Dermis blood vessel endothelial cell (primary cell): ENCODE data around the gene THY1. TPM values are rescaled to one million over a fixed set of nuclear protein-coding genes. Genes with fewer than 3 reads are reported as not detected.
"Not testable (repeated sequence)": the region's sequence is repeated elsewhere in the genome, so short reads cannot be mapped to it uniquely, and the experiment has no call there.

Experiments
- DNase-seq: peaks from one replicate; pipeline ENCODE4 v3.0.0; 2010
- total RNA-seq: library from RNA; depleted of rRNA; stranded (reverse); fragments of >200 nt; gene quantifications from 2 replicates; pipeline ENCODE4 v1.2.3, GENCODE V29; 2014

THY1 gene
- 0.28 and 1.0 TPM in 2 replicates for total RNA-seq

GRCh38 chr11:119422809-119423508 is at the start of gene THY1:
TSS of gene THY1 (minus strand) at chr11:119423172. CDS start at chr11:119420905, 2,267 bp downstream.
- DNase-seq = no peak

DNA sequence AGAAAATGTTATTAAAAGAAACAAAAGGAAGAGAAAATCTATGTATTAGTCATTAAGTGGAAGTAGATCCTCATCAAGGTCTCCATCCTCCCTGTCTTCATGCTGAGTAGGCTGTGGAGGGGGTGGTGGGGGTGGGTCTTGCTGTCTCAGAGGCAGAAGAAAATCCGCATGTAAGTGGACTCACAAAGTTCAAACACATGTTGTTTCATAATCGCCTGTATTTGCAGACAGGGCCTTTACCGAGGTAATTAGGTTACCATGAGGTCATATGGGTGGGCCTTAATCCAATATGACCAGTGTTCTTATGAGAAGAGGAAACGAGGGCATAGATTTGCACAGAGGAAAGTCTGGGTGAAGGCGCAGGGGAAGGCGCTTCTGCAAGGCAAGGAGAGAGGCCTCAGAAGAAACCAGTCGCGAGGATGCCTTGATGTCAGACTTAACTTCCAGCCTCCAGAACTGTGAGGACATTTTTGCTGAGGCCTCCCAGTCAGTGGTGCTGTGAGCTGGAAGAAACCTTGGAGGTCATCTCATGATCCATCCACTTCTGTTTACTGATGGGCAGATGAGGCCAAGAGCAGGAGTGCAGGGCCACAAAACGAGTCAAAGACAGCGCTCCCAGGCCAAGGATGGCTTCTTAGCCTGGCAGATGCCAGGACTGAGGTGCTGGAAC is 49.3 kb upstream of the THY1 start:
- no peak for DNase-seq

DNA sequence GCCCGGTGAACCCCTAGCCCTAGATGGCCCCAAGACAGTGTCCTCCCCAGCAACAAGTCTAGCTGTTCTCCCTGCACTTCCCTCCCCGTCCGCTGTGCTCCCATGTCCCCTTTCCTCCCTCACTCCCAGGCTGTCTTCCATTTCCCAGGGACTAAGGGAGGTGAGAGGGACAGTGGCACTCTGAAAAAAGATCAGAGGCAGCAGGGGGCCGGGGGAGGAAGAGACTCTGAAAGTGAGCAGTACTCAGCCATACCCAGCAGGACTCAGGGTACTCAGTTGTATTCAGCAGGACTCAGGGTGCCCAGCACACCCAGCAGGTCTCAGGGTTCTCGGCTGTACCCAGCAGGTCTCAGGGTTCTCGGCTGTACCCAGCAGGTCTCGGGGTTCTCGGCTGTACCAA is 48.4 kb upstream of the THY1 start:
- no peak for DNase-seq

- no peak for DNase-seq
Measured at GRCh38 chr11:119470317-119471291, 47.6 kb upstream of the THY1 start.

DNA sequence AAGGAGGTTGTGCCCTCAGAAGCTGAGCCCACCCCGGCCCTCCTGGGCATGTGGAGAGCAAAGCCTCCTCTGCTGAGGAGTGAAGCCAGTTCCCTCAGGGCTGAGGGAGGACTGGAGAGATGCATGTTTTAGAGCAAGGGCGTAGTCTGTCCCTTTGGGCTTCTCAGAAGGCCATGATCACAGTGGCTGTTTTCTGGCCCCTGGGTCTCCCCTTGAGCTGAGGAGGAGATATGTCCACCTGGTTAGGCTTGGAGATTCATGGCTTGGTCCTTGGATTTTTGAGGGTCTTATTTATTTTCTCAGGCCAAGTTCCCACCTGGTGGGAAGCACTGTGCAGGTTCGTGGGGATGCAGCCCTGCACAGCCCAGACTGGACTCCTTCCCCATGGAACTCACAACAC is 46.5 kb upstream of the THY1 start:
- DNase-seq = no peak

DNA sequence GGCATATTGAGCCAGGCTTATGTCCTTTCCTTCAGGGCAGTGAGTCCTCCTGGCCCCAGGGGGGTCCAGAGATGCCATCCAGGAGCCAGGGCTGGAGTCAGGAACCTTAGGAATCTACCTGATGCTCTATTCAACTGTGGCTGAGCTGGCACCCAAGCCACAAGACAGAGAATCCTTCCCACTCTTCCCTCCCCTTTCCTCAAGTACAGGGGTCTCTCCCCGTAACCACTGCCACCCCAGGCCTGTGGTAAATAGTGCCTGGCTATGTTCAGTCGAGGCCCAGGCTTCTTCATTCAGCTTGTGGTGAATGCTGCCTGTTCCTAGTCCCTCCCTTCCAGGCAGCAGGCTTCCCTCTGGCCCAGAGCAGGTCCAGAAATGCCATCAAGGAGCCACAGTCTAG is 45.5 kb upstream of the THY1 start:
- DNase-seq = no peak

- no peak for DNase-seq
Measured at GRCh38 chr11:119461229-119461963, 38.4 kb upstream of the THY1 start.

DNA sequence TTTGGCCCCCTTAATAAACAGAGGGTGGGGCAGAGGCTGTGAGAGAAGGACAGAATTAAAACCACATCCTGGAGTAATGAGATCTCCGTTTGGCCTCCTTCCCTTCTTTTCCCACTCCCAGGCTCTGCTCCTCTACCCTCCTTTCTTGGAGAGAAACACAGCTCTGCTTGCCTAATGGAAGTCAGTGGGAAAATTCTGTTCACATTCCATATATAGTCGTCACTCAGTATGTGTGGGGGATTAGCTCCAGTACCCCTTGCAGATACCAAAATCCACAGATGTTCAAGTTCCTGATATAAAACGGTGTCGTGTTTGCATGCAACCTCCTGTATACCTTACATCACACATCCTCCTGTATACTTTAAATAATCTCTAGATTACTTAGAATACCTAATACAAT is 37.6 kb upstream of the THY1 start:
- DNase-seq = no peak

GRCh38 chr11:119460097-119460496 is 37.1 kb upstream of the THY1 start:
- DNase-seq = no peak

DNA sequence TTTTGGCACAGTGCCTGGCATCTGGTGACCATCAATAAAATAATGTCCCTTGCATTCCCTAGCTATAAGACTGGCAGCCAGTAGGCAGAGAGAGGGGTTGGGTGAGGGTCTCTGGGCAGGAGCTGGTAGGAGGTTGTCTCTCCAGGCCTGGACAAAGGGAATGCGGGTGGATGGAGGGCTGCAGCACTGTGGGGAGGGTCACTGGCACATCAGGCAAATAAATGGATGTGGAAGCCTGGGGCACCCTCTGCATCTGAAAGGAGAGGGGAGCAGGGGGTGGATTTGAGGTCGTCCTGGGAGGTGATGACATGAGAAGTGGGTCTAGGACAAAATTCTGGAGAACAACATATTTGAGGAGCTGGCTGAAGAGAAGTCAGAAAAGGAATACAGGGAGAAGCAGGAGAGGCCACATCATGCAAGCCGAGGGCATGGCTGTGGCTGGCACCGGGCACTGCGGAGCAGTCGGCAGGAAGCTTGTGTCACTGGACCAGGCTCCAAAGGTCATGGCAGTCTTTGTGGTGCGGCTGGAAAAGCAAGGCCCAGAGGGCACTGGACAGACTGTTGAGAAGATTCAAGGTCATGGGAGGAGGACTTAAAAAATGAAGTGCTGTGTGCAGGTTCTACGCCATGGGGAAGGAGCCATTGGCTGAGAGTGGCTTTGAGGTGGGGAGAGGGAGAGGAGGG is 36.5 kb upstream of the THY1 start:
- no peak for DNase-seq

- DNase-seq = not testable (repeated sequence)
Measured at GRCh38 chr11:119455708-119456107, 32.7 kb upstream of the THY1 start.

GRCh38 chr11:119455241-119455640 is 32.3 kb upstream of the THY1 start:
- DNase-seq = not testable (repeated sequence)

GRCh38 chr11:119453881-119454280 is 30.9 kb upstream of the THY1 start:
- no peak for DNase-seq

- DNase-seq = no peak
Measured at GRCh38 chr11:119450590-119451326, 27.8 kb upstream of the THY1 start.

- DNase-seq = no peak
Measured at GRCh38 chr11:119449498-119449897, 26.5 kb upstream of the THY1 start.

GRCh38 chr11:119448380-119448779 is 25.4 kb upstream of the THY1 start:
- DNase-seq = no peak

DNA sequence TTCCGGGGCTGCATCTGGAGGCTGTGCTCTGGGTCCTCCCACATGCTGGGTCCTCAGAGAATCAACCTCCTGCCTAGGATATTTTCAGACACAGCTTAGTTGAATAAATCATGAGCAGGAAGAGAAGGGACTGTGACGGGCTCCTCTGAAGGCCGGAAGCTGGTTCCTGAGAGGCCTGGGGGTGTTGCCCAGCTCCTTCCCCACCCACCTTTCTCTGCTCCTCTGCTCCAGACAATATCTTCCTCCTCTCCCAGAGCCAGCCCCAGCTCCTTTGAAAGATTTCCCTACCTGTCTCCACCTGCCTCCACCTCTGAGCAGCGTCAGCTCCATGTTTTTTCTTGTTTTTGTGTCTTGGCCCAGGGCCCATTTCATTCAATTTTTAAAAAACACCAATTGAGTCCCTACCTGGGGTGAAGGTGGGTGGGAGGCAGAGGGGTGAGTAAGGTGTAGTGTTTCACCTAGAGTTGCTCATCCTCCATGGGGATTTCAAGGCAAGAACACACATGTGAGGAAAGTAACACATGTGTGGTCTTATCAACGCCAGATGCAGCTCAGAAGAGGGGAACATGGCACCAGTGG is 24.8 kb upstream of the THY1 start:
- DNase-seq = no peak

GRCh38 chr11:119446871-119447663 is 24.1 kb upstream of the THY1 start:
- DNase-seq = no peak

DNA sequence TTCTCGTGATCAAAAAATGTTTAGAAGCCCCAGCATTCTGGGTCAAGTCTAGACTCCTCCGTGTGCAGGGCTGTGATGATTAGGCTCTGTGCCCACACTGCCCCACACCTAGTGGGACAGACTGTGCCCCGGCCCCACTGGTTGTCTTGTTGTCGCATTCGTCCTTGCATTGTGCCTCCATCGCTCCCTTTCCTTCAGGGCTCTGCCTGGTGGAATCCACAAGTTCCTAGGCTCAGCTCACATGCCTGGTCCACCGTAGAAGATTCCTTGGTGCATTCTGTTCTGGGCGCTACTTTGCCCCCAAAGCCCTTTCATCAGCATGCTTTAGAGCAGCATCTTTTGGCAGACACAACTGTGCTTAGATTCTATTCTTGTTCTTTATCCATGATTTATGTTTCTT is 23.5 kb upstream of the THY1 start:
- no peak for DNase-seq

GRCh38 chr11:119445850-119446249 is 22.9 kb upstream of the THY1 start:
- DNase-seq = no peak
